Measurements from ENCODE around the gene TMEM174.

DNA sequence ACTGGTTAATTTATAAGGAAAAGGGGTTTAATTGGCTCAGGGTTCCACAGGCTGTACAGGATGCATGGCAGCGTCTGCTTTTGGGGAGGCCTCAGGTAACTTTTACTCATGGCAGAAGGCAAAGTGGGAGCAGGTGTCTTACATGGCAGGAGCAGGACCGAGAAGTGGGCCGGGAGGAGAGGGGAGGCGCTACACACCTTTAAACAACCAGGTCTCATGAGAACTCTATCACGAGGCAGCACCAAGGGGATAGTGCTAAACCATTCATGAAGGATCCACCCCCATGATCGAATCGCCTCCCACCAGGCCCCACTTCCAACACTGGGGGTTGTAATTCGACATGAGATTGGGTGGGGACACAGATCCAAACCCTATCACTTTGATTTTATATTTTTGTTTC lies 31.0 kb upstream of the TMEM174 start:
- TF ChIP-seq ZNF274 (IDR thresholded peaks at IDR 0.05; ENCODE audit: low read depth, low read length), result no peak
- no peak for TF ChIP-seq YY1 (IDR thresholded peaks at IDR 0.05; ENCODE audit: insufficient read depth, insufficient read length)
